Measurements from ENCODE around the gene BCOR.

Gene BCOR

DNA sequence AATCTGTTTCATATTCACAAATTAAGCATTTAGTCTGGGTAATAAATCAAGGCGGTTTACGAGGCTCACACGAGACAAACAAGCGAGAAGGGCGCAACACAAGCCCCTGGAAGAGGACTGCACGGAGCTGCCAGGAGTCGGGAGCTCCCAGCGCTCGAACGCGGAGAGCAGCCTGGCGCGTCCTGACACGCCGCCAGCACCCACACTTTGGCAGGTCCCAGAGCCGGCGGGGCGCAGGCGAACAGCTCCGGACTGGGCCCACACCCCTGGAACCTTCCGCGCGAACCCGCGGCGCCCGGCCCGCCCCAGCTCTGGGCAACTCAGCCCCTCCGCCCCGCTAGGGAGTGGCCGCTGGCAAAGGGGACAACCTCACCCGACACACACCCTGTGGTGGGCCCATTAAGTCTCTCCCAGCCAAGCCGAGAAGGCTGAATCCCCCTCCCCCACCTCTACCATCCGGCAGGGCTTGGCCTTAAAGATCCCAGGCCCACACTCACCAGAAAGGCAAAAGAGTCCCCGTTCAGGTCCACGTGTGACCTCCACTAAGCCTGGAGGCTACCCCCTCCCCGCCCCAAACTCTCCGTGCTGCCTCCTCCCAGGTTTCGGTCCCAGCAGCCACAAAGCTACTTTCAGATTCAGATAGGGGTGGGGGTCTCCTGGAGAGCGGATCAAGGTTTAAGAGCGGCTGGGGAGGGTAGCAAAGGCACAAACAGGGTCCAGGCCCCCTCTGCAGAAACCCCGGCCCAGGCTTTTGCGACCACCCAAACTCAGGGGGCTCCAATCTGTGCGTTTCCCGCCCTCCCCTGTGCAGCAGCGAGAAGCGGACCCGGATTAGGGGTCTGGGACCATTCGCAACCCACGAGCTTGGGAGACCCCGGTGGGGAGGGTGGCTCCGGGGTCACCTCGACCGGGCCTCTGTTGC lies 47.5 kb upstream of the BCOR start:
- H3K4me3 ChIP-seq (ENCODE audit: low read depth in 1 of 2, low read length in 1 of 2) = peak overlapping the region; percentile 45 to 59
- no peaks in the 10 kb centered on the region for H3K36me3 ChIP-seq
- no peaks in the 10 kb centered on the region for H3K9me3 ChIP-seq
- H3K27ac ChIP-seq = no peak overlapping the region
- TF ChIP-seq, protein P1, sequence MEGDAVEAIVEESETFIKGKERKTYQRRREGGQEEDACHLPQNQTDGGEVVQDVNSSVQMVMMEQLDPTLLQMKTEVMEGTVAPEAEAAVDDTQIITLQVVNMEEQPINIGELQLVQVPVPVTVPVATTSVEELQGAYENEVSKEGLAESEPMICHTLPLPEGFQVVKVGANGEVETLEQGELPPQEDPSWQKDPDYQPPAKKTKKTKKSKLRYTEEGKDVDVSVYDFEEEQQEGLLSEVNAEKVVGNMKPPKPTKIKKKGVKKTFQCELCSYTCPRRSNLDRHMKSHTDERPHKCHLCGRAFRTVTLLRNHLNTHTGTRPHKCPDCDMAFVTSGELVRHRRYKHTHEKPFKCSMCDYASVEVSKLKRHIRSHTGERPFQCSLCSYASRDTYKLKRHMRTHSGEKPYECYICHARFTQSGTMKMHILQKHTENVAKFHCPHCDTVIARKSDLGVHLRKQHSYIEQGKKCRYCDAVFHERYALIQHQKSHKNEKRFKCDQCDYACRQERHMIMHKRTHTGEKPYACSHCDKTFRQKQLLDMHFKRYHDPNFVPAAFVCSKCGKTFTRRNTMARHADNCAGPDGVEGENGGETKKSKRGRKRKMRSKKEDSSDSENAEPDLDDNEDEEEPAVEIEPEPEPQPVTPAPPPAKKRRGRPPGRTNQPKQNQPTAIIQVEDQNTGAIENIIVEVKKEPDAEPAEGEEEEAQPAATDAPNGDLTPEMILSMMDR (IDR thresholded peaks at IDR 0.05) = no peak
- peaks cover 25% of the 10 kb centered on the region for H3K27me3 ChIP-seq
- peaks cover 50 to 51% of the 10 kb centered on the region in 2 experiments for H3K4me1 ChIP-seq (ENCODE audit: control insufficient read depth in 1 of 2, insufficient read depth in 1 of 2, low read depth in 1 of 2, low read length in 1 of 2)

DNA sequence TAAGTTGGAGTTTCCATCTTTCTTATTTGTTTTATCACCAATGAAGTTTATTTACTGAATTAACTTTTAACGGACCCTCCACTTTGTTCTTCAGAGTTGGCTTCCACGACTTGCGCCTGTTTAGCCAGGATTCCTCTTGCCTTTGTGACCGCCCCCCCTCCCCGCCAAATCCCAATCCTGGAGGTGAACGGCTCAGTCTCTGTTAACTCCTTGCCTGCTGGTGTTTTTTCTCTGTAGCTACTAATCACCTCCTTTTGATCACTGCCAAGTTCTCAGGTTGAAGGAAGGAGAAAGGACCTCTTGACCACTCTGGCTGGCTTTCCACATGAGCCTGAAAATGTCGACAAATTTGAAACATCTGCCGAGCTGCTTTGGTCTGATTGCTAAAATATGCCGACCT lies 46.8 kb upstream of the BCOR start:
- TF ChIP-seq, protein P1 (IDR thresholded peaks at IDR 0.05) = no peak
- Histone ChIP-seq H3K27me3 (peaks cover 25% of the 10 kb centered on the region), H3K4me3 (ENCODE audit: low read depth in 1 of 2, low read length in 1 of 2) (no peak overlapping the region), H3K27ac (no peak overlapping the region), H3K36me3 (no peaks in the 10 kb centered on the region), H3K4me1 (ENCODE audit: control insufficient read depth in 1 of 2, insufficient read depth in 1 of 2, low read depth in 1 of 2, low read length in 1 of 2) (peaks cover 45 to 46% of the 10 kb centered on the region in 2 experiments), H3K9me3 (no peaks in the 10 kb centered on the region)

DNA sequence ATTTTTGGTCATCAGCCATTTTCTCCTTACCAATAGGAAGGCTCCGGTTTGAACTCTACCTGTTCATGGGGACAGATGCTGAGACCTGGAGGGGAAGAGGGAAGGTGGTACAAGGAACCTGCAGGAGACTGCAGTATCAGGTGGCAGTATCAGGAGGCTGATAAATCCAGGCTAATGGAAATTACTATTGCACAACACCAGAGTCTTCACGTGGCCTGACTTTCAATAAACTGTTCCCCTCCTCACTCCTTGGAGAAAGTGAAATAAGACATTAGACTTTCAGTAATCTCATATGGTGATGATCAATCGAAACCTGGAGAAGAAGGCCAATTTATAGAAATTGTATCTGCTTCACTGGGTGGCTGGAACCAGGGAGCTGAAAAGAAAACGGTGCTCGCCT lies 46.2 kb upstream of the BCOR start:
- peaks cover 25% of the 10 kb centered on the region for H3K27me3 ChIP-seq
- no peak overlapping the region for H3K27ac ChIP-seq
- H3K4me1 ChIP-seq (ENCODE audit: control insufficient read depth in 1 of 2, insufficient read depth in 1 of 2, low read depth in 1 of 2, low read length in 1 of 2) = peaks cover 39 to 41% of the 10 kb centered on the region in 2 experiments
- no peaks in the 10 kb centered on the region for H3K36me3 ChIP-seq
- H3K4me3 ChIP-seq (ENCODE audit: low read depth in 1 of 2, low read length in 1 of 2) = no peak overlapping the region
- H3K9me3 ChIP-seq = no peaks in the 10 kb centered on the region
- TF ChIP-seq, protein P1 (IDR thresholded peaks at IDR 0.05) = no peak

DNA sequence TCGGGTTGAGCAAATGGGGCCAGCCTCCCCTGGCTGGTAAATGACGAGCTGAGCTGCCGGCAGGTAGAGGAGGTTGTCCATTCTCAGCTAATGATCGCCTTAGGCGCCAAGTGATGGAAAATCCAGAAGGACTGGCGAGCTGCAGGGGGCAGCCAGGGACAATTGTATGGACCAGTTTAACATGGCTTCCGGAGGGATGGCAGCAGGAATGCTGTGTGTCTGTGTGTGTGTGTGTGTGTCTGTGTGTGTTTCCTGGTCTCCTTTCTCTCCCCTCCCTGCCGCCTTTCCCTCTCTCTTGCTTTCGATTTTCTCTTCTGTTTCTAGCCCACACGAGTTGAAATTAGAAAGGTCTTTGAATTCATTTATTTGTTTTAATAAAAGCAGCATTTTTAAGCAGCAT lies 45.2 kb upstream of the BCOR start:
- Histone ChIP-seq H3K27ac (no peak overlapping the region), H3K9me3 (no peaks in the 10 kb centered on the region), H3K4me1 (ENCODE audit: control insufficient read depth in 1 of 2, insufficient read depth in 1 of 2, low read depth in 1 of 2, low read length in 1 of 2) (peaks cover 29 to 31% of the 10 kb centered on the region in 2 experiments), H3K36me3 (no peaks in the 10 kb centered on the region), H3K27me3 (peaks cover 25% of the 10 kb centered on the region), H3K4me3 (ENCODE audit: low read depth in 1 of 2, low read length in 1 of 2) (no peak overlapping the region)
- TF ChIP-seq, protein P1 (IDR thresholded peaks at IDR 0.05) = no peak

DNA sequence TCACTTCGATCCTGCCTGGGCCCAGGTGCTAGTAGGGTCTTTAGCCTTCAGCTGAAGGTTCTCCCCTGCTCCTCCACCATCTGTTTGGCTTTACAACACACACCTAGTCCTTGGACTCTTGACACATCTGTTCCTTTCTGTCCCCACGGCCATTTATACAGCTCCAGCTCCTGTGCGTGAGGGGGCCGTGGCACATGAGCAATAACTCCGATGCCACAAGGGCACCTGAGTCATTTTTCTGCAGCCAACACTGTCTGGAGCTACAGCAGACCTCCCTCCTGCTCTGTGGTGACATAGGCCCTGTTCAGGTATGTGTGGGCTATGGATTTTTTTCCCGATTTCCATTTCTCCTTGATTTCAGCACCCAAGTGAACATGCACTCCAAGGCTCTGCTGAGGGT lies 44.7 kb upstream of the BCOR start:
- H3K4me3 ChIP-seq (ENCODE audit: low read depth in 1 of 2, low read length in 1 of 2) = no peak overlapping the region
- no peaks in the 10 kb centered on the region for H3K36me3 ChIP-seq
- no peaks in the 10 kb centered on the region for H3K9me3 ChIP-seq
- peaks cover 25% of the 10 kb centered on the region for H3K27me3 ChIP-seq
- TF ChIP-seq, protein P1 (IDR thresholded peaks at IDR 0.05) = no peak
- no peak overlapping the region for H3K27ac ChIP-seq
- H3K4me1 ChIP-seq (ENCODE audit: control insufficient read depth in 1 of 2, insufficient read depth in 1 of 2, low read depth in 1 of 2, low read length in 1 of 2) = peaks cover 24 to 25% of the 10 kb centered on the region in 2 experiments

Measured in neutrophil (primary cell).